Measurements from ENCODE around the gene LCE1E.

The LCE1E gene

GRCh38 chr1:152758636-152759035, 27.4 kb upstream of the LCE1E start:
- Histone ChIP-seq H3K9me3 (ENCODE audit: insufficient read depth, low read length) (no peaks in the 10 kb centered on the region), H4K20me1 (ENCODE audit: insufficient read depth, low read length) (no peaks in the 10 kb centered on the region), H3K27me3 (ENCODE audit: low read depth, low read length) (peaks cover 31% of the 10 kb centered on the region), H3K9ac (ENCODE audit: low read length) (no peak overlapping the region), H3K79me2 (ENCODE audit: low read length) (no peaks in the 10 kb centered on the region), H3K36me3 (replicated peaks; ENCODE audit: low read depth, low read length) (no peaks in the 10 kb centered on the region), H3K4me1 (ENCODE audit: low read length) (no peaks in the 10 kb centered on the region), H3K4me2 (ENCODE audit: low read length) (no peak overlapping the region), H3K4me3 (ENCODE audit: low read length) (no peak overlapping the region), H3K27ac (ENCODE audit: low read length) (no peak overlapping the region), H2AFZ (ENCODE audit: low read depth, low read length) (no peak overlapping the region)
- TF ChIP-seq EZH2phosphoT487 (IDR thresholded peaks at IDR 0.05; ENCODE audit: low read depth) (no peak), CTCF (IDR thresholded peaks at IDR 0.05; ENCODE audit: low read depth, low read length) (no peak)

GRCh38 chr1:152759453-152760173, 26.4 kb upstream of the LCE1E start:
- no peak overlapping the region for H3K9ac ChIP-seq (ENCODE audit: low read length)
- H3K9me3 ChIP-seq (ENCODE audit: insufficient read depth, low read length), result no peaks in the 10 kb centered on the region
- H3K4me1 ChIP-seq (ENCODE audit: low read length), result no peaks in the 10 kb centered on the region
- H3K4me2 ChIP-seq (ENCODE audit: low read length), result no peak overlapping the region
- peaks cover 28% of the 10 kb centered on the region; the same call in 1 of the 2 replicates for H3K27me3 ChIP-seq (ENCODE audit: low read depth, low read length)
- H3K4me3 ChIP-seq (ENCODE audit: low read length), result no peak overlapping the region
- H3K79me2 ChIP-seq (ENCODE audit: low read length), result no peaks in the 10 kb centered on the region
- no peaks in the 10 kb centered on the region for H3K36me3 ChIP-seq (replicated peaks; ENCODE audit: low read depth, low read length)
- no peaks in the 10 kb centered on the region for H4K20me1 ChIP-seq (ENCODE audit: insufficient read depth, low read length)
- TF ChIP-seq EZH2phosphoT487 (IDR thresholded peaks at IDR 0.05; ENCODE audit: low read depth), result no peak
- TF ChIP-seq CTCF (IDR thresholded peaks at IDR 0.05; ENCODE audit: low read depth, low read length), result no peak
- no peak overlapping the region for H2AFZ ChIP-seq (ENCODE audit: low read depth, low read length)
- no peak overlapping the region for H3K27ac ChIP-seq (ENCODE audit: low read length)

- H3K27ac ChIP-seq (ENCODE audit: low read length), result no peak overlapping the region
- no peak overlapping the region for H2AFZ ChIP-seq (ENCODE audit: low read depth, low read length)
- peaks cover 27% of the 10 kb centered on the region; the same call in 1 of the 2 replicates for H3K27me3 ChIP-seq (ENCODE audit: low read depth, low read length)
- H3K79me2 ChIP-seq (ENCODE audit: low read length), result no peaks in the 10 kb centered on the region
- no peaks in the 10 kb centered on the region for H3K36me3 ChIP-seq (replicated peaks; ENCODE audit: low read depth, low read length)
- TF ChIP-seq EZH2phosphoT487 (IDR thresholded peaks at IDR 0.05; ENCODE audit: low read depth), result no peak
- no peak for TF ChIP-seq CTCF (IDR thresholded peaks at IDR 0.05; ENCODE audit: low read depth, low read length)
- no peak overlapping the region for H3K4me2 ChIP-seq (ENCODE audit: low read length)
- H4K20me1 ChIP-seq (ENCODE audit: insufficient read depth, low read length), result no peaks in the 10 kb centered on the region
- H3K9me3 ChIP-seq (ENCODE audit: insufficient read depth, low read length), result no peaks in the 10 kb centered on the region
- H3K9ac ChIP-seq (ENCODE audit: low read length), result no peak overlapping the region
- no peak overlapping the region for H3K4me3 ChIP-seq (ENCODE audit: low read length)
- no peaks in the 10 kb centered on the region for H3K4me1 ChIP-seq (ENCODE audit: low read length)
Observed at GRCh38 chr1:152760551-152761190, 25.4 kb upstream of the LCE1E start.

GRCh38 chr1:152761609-152762213, 24.3 kb upstream of the LCE1E start:
- Histone ChIP-seq H3K27ac (ENCODE audit: low read length) (no peak overlapping the region), H3K9ac (ENCODE audit: low read length) (no peak overlapping the region), H4K20me1 (ENCODE audit: insufficient read depth, low read length) (no peaks in the 10 kb centered on the region), H3K4me2 (ENCODE audit: low read length) (no peak overlapping the region), H3K9me3 (ENCODE audit: insufficient read depth, low read length) (no peaks in the 10 kb centered on the region), H3K27me3 (ENCODE audit: low read depth, low read length) (peaks cover 24% of the 10 kb centered on the region), H3K4me3 (ENCODE audit: low read length) (no peak overlapping the region), H3K36me3 (replicated peaks; ENCODE audit: low read depth, low read length) (no peaks in the 10 kb centered on the region), H3K79me2 (ENCODE audit: low read length) (no peaks in the 10 kb centered on the region), H2AFZ (ENCODE audit: low read depth, low read length) (no peak overlapping the region), H3K4me1 (ENCODE audit: low read length) (no peaks in the 10 kb centered on the region)
- TF ChIP-seq CTCF (IDR thresholded peaks at IDR 0.05; ENCODE audit: low read depth, low read length), result no peak
- TF ChIP-seq EZH2phosphoT487 (IDR thresholded peaks at IDR 0.05; ENCODE audit: low read depth), result no peak

All from OCI-LY3 (cell line).